Measurements from ENCODE around the gene TARDBP.
"Not testable (repeated sequence)": the region's sequence is repeated elsewhere in the genome, so short reads cannot be mapped to it uniquely, and the experiment has no call there.

The TARDBP gene

GRCh38 chr1:11042065-11042464 lies 29.6 kb downstream of the TARDBP start:
- no peak for DNase-seq (ENCODE audit: low read depth in 2 of 3, low spot score in 2 of 3)

DNA sequence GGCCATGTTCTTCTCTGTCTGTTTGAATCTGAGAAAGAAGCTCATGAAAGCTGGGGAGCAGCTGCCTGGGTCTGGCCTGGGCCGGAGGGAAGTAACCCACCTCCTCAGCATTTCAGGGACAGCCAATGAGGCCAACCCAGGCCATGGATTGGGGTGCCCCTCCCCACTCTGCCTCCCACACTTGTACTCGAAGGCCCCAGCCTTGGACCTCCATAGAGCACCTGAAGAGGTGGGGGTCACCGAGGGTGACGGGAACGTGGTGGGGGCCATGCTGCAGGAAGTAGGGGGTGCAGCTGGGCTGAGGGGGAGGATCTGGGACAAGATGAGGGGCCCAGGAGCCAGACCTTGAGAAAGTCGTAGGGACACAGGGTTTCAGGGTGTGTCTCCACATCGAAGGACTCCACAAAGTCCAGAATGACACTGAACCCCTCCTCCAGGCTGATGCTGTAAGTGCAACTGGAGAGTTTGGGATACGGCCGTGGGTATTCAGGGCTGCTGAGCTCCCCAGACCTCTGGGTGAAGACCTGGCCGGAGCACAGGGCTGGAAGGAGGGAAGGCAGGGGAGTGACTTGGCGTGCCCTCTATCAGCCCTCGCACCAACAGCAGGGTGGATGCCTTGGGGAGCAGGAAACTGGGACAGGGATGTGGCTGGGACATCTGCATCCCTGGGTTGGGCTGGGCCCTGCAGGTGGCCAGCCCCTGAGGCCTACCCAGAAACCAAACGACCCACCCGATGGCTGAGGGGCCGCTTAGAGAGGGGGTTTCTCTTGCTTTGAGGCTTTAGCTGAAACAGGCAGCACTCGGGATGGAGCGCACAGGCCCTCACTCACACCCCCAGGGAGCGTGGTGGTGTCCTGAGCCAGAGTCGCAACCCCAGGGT lies 30.8 kb downstream of the TARDBP start:
- DNase-seq (ENCODE audit: low read depth in 2 of 3, low spot score in 2 of 3) = no peak

GRCh38 chr1:11044086-11044848 lies 31.8 kb downstream of the TARDBP start:
- no peak for DNase-seq (ENCODE audit: low read depth in 2 of 3, low spot score in 2 of 3)

- no peak for DNase-seq (ENCODE audit: low read depth in 2 of 3, low spot score in 2 of 3)
Observed at GRCh38 chr1:11044849-11045427, 32.5 kb downstream of the TARDBP start.

- no peak for DNase-seq (ENCODE audit: low read depth in 2 of 3, low spot score in 2 of 3)
Observed at GRCh38 chr1:11045428-11046269, 33.2 kb downstream of the TARDBP start.

DNA sequence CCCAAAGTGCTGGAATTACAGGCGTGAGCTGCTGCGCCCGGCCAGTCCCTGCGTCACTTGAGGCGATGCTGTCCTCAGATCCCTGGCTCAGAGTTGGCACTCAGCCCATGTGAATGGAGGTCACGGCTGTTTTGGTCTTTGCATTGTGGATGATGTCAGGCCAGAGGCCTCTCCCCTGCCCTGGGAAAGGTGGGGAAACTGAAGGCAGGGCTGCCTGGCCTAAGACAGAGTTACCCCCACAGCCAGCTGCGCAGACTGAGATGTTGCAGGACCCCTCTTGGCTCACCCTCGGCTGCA lies 33.8 kb downstream of the TARDBP start:
- DNase-seq (ENCODE audit: low read depth in 2 of 3, low spot score in 2 of 3) = no peak

- no peak for DNase-seq (ENCODE audit: low read depth in 2 of 3, low spot score in 2 of 3)
Observed at GRCh38 chr1:11046625-11047365, 34.3 kb downstream of the TARDBP start, which contains the start of gene MASP2. Gene MASP2, minus strand, starts transcription at chr1:11047239. Its CDS starts 32 bp downstream, at chr1:11047207.

GRCh38 chr1:11051121-11051520 lies 38.7 kb downstream of the TARDBP start:
- DNase-seq (ENCODE audit: low read depth in 2 of 3, low spot score in 2 of 3) = not testable (repeated sequence)

DNA sequence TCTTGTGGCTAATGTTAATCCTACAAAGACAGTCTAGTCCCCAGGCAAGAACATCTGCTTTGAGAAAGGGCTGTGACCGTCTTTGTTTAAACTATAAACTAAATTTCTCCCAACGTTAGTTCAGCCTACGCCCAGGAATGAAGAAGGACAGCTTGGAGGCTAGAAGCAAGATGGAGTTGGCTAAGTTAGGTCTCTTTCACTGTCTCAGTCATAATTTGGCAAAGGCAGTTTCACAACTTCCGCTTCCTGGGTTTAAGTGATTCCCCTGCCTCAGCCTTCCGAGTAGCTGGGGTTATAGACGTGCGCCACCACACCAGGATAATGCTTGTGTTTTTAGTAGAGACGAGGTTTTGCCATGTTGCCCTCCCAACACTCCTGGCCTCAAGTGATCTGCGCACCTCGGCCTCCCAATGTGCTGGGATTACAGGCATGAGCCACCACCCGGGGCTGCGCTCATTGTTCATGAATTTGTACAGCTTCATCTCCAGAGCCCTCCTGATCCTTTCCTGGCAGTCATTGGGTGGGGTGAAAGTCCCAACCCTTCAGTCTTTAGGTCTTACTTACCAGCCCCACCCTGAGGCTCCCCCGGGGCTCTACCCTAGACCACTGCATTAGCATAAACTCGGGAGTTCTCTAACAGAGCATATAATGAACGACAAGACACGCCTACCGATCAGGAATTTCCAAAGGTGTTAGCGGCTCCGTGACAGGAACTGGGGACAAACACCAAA lies 39.5 kb downstream of the TARDBP start:
- no peak for DNase-seq (ENCODE audit: low read depth in 2 of 3, low spot score in 2 of 3)

- no peak for DNase-seq (ENCODE audit: low read depth in 2 of 3, low spot score in 2 of 3)
Observed at GRCh38 chr1:11052839-11053757, 40.6 kb downstream of the TARDBP start.

DNA sequence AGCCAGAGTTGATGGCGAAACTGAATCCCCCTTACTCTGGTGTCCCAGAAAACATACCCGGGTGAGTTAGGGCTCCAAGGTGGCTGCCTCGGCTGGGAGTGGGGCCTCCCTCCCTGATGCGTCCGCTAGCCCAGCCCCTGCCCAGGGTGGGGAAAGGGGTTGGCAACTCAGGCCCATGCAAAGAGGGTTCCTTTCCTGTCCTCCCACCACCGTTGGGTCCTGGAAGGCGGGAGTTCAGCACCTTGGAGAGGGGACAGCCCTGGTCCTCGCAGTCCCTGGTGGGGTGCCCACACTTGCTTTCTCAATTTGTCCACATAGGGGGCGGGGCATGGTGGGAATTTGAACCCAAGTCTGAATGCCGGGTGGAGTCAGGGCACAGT lies 41.3 kb downstream of the TARDBP start:
- no peak for DNase-seq (ENCODE audit: low read depth in 2 of 3, low spot score in 2 of 3)

DNA sequence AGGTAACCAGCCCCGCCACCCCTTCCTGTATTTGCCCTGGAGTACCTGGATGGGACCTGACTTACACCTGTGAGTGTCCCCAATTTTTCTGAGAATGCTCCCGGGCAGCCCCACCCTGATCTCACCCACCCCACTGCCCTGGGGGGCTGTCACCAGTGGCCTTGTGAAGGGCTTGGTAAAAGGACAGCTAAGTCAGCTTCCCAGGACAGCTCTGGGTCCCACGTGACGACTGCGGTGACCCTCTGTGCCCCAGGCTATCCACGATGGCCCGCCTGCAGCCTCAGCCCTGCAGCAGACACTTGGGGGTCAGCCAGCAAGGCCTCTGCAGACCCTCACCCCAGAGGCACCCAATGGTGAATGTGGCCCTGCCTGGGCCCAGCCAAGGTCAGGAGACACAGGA lies 41.7 kb downstream of the TARDBP start:
- no peak for DNase-seq (ENCODE audit: low read depth in 2 of 3, low spot score in 2 of 3)

GRCh38 chr1:11054666-11055065 lies 42.2 kb downstream of the TARDBP start:
- no peak for DNase-seq (ENCODE audit: low read depth in 2 of 3, low spot score in 2 of 3)

- no peak for DNase-seq (ENCODE audit: low read depth in 2 of 3, low spot score in 2 of 3)
Observed at GRCh38 chr1:11055676-11056075, 43.2 kb downstream of the TARDBP start.

DNA sequence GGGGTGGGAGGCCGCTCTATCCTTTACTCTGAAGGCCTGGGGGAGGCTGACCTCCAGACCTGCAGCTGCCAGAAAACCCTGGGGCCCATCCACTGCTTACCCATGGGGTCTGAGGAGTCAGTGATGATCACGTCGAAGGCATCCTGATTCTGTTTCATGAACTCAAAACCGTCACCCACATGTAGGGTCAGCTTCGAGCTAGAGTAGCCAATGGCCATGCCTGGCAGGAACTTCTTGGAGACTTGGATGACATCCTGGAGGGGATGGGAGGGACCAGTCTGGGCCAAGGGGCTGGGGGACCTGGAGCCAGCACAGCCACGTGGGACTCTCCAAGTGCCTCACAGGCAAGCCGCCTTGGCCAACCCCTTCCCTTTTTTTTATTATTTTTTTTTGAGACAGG lies 44.0 kb downstream of the TARDBP start:
- DNase-seq (ENCODE audit: low read depth in 2 of 3, low spot score in 2 of 3) = no peak

- no peak for DNase-seq (ENCODE audit: low read depth in 2 of 3, low spot score in 2 of 3)
Observed at GRCh38 chr1:11057477-11057876, 45.0 kb downstream of the TARDBP start.

- no peak for DNase-seq (ENCODE audit: low read depth in 2 of 3, low spot score in 2 of 3)
Observed at GRCh38 chr1:11058026-11058425, 45.6 kb downstream of the TARDBP start.

GRCh38 chr1:11058595-11059154 lies 46.2 kb downstream of the TARDBP start:
- DNase-seq (ENCODE audit: low read depth in 2 of 3, low spot score in 2 of 3) = no peak

Data from activated CD8-positive, alpha-beta memory T cell treated with anti-CD3 and anti-CD28 coated beads for 48 hours (primary cell).